HG03095 (cell line): ENCODE results near the gene C1GALT1C1.

Experiments used
- ATAC-seq: cut with Tn5 transposase; IDR thresholded peaks from one replicate; pipeline ENCODE4 v1.9.1; 2021; ENCODE audit warnings: moderate library complexity; ENCODE audit not compliant: unreplicated experiment

Gene C1GALT1C1

DNA sequence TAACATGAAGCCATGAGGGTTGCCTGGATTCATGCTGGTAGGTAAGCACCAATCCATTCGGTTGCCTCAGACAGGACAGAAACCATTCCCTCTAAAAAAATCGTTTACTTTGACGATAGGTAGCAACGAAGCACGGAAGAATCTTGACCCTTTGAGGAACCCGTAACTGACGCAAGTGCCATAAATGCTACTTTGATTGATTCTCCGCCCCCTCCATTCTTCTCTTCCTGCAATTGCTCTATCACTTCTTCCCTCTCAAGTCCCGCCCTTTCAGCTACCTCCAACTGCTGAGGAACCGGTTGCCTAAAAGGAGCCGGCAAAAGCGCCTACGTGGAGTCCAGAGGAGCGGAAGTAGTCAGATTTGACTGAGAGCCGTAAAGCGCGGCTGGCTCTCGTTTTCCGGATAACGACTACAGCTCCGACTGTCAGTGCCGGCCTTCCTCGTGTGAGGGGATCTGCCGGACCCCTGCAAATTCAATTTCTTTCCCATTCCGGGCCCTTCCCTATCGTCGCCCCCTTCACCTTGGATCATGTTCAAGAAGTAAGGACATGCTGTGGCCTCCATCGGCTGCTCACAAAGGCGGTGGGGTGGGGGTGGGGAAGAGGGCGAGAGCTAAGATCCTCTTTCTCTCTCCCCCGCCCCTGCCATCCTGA is 26.0 kb downstream of the C1GALT1C1 start, which contains the start of gene MCTS1:
Gene MCTS1 (plus strand): TSS at position 395 of the 654 bp plus-strand sequence. CDS start 136 bp downstream, at position 531.
- peak; percentile 89 for ATAC-seq

DNA sequence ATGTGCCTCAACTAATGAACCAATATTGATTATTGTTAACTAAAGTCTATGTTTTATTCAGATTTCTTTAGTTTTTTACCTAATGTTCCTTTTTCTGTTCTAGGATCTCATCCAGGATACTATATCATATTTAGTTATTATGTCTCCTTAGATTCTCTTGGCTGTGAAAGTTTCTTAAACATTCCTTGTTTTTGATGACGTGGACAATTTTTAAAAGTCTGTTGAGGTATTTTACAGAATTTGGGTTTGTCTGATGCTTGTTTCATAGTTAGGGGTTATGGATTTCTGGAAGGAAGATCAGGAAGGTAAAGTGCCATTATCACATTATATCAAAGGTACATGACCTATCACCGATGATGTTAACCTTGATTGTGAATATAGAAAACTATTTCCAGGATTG is 44.2 kb downstream of the C1GALT1C1 start:
- ATAC-seq = no peak
